ENCODE data around the gene CIB1. TPM values are rescaled to one million over a fixed set of nuclear protein-coding genes. Genes with fewer than 3 reads are reported as not detected.

Gene CIB1
- total and polyA plus RNA-seq, 2 of the 8 experiments (the other 6 are each of a cell fraction or from before 2014, with no cell fraction given) = 26.0 to 63.5 TPM

GRCh38 chr15:90192961-90193786, 40.6 kb downstream of the CIB1 start:
- H3K14ac ChIP-seq (ENCODE audit: insufficient read length) = no peak overlapping the region
- H3K79me1 ChIP-seq (ENCODE audit: low read depth, low read length) = peaks cover 3% of the 10 kb centered on the region; the same call in 1 of the 2 replicates
- no peak overlapping the region for H3K18ac ChIP-seq (ENCODE audit: extremely low read depth, low read length)
- no peak overlapping the region for H2AK5ac ChIP-seq (ENCODE audit: low read depth, low read length)
- TF ChIP-seq SP4 (IDR thresholded peaks at IDR 0.05; ENCODE audit: low read length) = no peak
- TF ChIP-seq NRF1 (IDR thresholded peaks at IDR 0.05; ENCODE audit: low read depth, low read length) = no peak
- no peak for TF ChIP-seq KDM4A (IDR thresholded peaks at IDR 0.05; ENCODE audit: low read depth, low read length, severe bottlenecking)
- no peak for TF ChIP-seq ZNF274 (IDR thresholded peaks at IDR 0.05; ENCODE audit: borderline replicate concordance, extremely low read depth, low read length)
- no peak for TF ChIP-seq HDAC2 (IDR thresholded peaks at IDR 0.05; ENCODE audit: borderline replicate concordance in 1 of 2, low read depth in 2 of 2, low read length in 2 of 2)
- no peak for TF ChIP-seq BACH1 (IDR thresholded peaks at IDR 0.05; ENCODE audit: low read length)
- no peak for TF ChIP-seq EGR1 (IDR thresholded peaks at IDR 0.05; ENCODE audit: borderline replicate concordance, low read depth, low read length)
- TF ChIP-seq KDM1A (IDR thresholded peaks at IDR 0.05; ENCODE audit: borderline replicate concordance, low read length) = no peak
- no peak overlapping the region for H4K91ac ChIP-seq (replicated peaks; ENCODE audit: insufficient read length, low read length)
- H3K27me3 ChIP-seq (replicated peaks in 1 of 4; ENCODE audit: control insufficient read depth in 3 of 4, extremely low read depth in 1 of 4, insufficient read depth in 3 of 4, low read length in 3 of 4) = no peaks in the 10 kb centered on the region
- no peak overlapping the region for H3K27ac ChIP-seq (ENCODE audit: low read depth, low read length)
- no peak overlapping the region for H4K5ac ChIP-seq (ENCODE audit: insufficient read length, low read depth, low read length)
- no peak overlapping the region for H3K4ac ChIP-seq (replicated peaks; ENCODE audit: insufficient read length, low read depth, low read length)
- H2BK12ac ChIP-seq (ENCODE audit: low read depth, low read length) = 0 out of 2 replicates have a peak overlapping the region, but pooled peaks have one; percentile 43
- no peak overlapping the region for H2AFZ ChIP-seq (ENCODE audit: low read length)
- H2BK120ac ChIP-seq (replicated peaks; ENCODE audit: low read depth, low read length) = no peak overlapping the region
- H3K79me2 ChIP-seq (ENCODE audit: control insufficient read depth in 1 of 2, insufficient read depth in 2 of 2, low read length in 2 of 2) = no peaks in the 10 kb centered on the region
- no peak overlapping the region for H3K4me3 ChIP-seq (ENCODE audit: extremely low read depth in 1 of 4, insufficient read depth in 2 of 4, low read depth in 3 of 4, low read length in 4 of 4)
- H3K9ac ChIP-seq (replicated peaks in 1 of 4; ENCODE audit: extremely low read depth in 1 of 4, low read depth in 3 of 4, low read length in 3 of 4) = no peak overlapping the region
- H3K4me1 ChIP-seq (replicated peaks in 1 of 4; ENCODE audit: control insufficient read depth in 3 of 4, insufficient read depth in 4 of 4, low read length in 3 of 4) = peaks cover 0 to 8% (median 4%) of the 10 kb centered on the region in 4 experiments; a peak in 5 of 7 replicates
- ChIA-PET CTCF (ENCODE audit: partially characterized antibody) (interaction anchor here (0.7 to 3.7 kb wide), 5 partner anchors 21 to 75 kb away, joined by 3 to 14 read pairs (median 3); no protein-coding TSS in a partner anchor), POLR2A (ENCODE audit: partially characterized antibody) (interaction anchor here (0.6 to 1.7 kb wide), 2 partner anchors 8 to 41 kb away, joined by 3 to 12 read pairs; partner anchors contain the start of gene SEMA4B)
- no peak overlapping the region for H2BK5ac ChIP-seq (ENCODE audit: low read depth, low read length)
- H3K9me3 ChIP-seq (ENCODE audit: insufficient read depth in 2 of 2, low read depth in 1 of 2, low read length in 1 of 2) = no peaks in the 10 kb centered on the region
- no peaks in the 10 kb centered on the region for H3K36me3 ChIP-seq (ENCODE audit: control insufficient read depth in 2 of 4, insufficient read depth in 4 of 4, low read length in 3 of 4)
- FAIRE-seq (no peak), DNase-seq (ENCODE audit: low read depth in 1 of 2, low spot score in 2 of 2) (no peak)
- peaks cover 2% of the 10 kb centered on the region; the same call in 1 of the 2 replicates for H3K23me2 ChIP-seq (ENCODE audit: low read depth, low read length)
- H4K8ac ChIP-seq (ENCODE audit: extremely low read depth, insufficient read depth, low read length) = no peak overlapping the region
- no peak overlapping the region for H3K56ac ChIP-seq (replicated peaks; ENCODE audit: insufficient read length, low read depth, low read length)
- H2BK15ac ChIP-seq (ENCODE audit: low read length) = no peak overlapping the region
- H3K23ac ChIP-seq (ENCODE audit: insufficient read length) = no peak overlapping the region
- H4K20me1 ChIP-seq (replicated peaks in 1 of 2; ENCODE audit: control insufficient read depth in 1 of 2, insufficient read depth in 2 of 2, low read length in 2 of 2) = peaks cover 0 to 2% of the 10 kb centered on the region in 2 experiments
- H3K4me2 ChIP-seq (ENCODE audit: insufficient read depth in 1 of 2, low read depth in 2 of 2, low read length in 2 of 2) = no peak overlapping the region
- 0 out of 2 replicates have a peak overlapping the region, but pooled peaks have one; percentile 80 for H2BK20ac ChIP-seq (ENCODE audit: low read length)
- 86% methylated on average over 16 of the region's 16 CpGs; no CpG with 5 or more reads in 1 of the 2 experiments for WGBS, 2 experiments (ENCODE audit: extremely low coverage in 1 of 2, insufficient coverage in 1 of 2, insufficient read length in 1 of 2, insufficient replicate concordance in 2 of 2, low coverage in 1 of 2, low lambda C conversion rate in 2 of 2, missing lambda C conversion rate in 1 of 2)
